EH (cell line): Measurements from ENCODE around the gene ATP2C1.
"Not testable (repeated sequence)": the region's sequence is repeated elsewhere in the genome, so short reads cannot be mapped to it uniquely, and the experiment has no call there.

Source experiments
- DNase-seq: peaks from one replicate; pipeline ENCODE4 v3.0.0-alpha.2; 2015; ENCODE audit warnings: low read depth

Gene ATP2C1

DNA sequence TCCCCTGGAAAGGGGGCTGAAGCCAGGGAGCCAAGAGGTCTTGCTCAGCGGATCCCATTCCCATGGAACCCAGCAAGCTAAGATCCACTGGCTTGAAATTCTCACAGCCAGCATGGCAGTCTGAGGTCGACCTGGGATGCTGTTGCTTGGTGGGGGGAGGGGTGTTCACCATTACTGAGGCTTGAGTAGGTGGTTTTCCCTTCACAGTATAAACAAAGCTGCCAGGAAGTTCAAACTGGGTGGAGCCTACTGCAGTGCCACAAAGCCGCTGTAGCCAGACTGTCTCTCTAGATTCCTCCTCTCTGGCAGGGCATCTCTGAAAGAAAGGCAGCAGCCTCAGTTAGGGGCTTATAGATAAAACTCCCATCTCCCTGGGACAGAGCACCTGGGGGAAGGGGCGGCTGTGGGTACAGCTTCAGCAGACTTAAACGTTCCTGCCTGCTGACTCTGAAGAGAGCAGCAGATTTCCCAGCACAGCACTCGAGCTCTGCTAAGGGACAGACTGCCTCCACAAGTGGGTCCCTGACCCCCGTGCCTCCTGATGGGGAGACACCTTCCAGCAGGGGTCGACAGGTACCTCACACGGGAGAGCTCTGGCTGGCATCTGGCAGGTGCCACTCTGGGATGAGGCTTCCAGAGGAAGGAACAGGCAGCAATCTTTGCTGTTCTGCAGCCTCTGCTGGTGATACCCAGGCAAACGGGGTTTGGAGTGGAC is 148.5 kb downstream of the ATP2C1 start:
- not testable (repeated sequence) for DNase-seq

DNA sequence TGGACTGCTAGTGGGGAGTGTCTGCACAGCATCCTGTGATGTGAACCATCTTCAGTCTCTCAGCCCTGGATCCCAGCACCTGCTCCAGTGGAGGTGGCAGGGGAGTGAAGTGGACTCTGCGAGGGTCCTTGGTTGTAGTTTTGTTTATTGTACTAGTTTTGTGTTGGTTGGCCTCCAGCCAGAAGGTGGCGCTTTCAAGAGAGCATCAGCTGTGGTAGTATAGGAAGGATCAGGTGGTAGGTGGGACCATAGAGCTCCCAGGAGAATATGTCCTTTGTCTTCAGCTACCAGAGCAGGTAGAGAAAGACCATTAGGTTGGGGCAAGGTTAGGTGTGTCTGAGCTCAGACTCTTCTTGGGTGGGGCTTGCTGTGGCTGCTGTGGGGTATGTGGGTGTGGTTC is 153.7 kb downstream of the ATP2C1 start:
- DNase-seq: no peak

DNA sequence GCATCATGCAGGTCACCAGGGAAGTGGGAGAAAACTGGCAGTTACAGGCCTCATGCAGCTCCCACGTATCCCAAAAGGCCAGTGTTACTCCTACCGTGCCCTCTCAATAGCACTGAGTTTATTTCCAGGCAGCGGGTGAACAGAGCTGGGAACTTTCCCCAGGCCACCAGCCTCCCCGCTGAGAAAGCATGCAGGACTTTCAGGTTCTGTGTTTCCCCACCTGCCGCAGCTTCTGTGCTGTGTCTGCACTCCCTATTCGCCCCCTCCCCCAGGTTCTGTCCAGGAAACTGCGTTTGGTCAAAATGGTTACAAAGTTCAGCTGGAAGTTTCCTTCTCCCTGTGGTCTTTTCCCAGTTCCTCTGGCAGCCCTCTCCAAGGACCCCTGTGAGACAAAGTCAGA is 154.1 kb downstream of the ATP2C1 start:
- no peak for DNase-seq

DNA sequence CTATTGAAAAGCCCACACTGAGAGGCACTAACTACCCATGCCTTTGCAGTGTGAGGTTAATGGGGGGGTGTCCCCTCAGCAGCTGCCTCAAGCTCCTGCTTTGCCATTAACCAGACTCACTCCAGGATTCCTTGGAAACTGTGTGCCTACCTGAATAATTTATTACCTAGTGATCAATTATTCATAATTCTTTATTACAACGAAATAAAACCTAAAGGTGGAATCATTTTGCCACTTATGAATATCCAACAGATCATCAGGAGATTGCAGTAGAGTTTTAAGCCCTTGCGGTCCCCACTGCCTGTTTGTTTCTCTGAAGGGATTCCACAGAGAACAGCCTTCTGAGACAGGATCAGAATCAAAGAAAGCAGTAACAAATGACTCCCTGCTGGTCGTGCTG is 156.1 kb downstream of the ATP2C1 start:
- DNase-seq: no peak

DNA sequence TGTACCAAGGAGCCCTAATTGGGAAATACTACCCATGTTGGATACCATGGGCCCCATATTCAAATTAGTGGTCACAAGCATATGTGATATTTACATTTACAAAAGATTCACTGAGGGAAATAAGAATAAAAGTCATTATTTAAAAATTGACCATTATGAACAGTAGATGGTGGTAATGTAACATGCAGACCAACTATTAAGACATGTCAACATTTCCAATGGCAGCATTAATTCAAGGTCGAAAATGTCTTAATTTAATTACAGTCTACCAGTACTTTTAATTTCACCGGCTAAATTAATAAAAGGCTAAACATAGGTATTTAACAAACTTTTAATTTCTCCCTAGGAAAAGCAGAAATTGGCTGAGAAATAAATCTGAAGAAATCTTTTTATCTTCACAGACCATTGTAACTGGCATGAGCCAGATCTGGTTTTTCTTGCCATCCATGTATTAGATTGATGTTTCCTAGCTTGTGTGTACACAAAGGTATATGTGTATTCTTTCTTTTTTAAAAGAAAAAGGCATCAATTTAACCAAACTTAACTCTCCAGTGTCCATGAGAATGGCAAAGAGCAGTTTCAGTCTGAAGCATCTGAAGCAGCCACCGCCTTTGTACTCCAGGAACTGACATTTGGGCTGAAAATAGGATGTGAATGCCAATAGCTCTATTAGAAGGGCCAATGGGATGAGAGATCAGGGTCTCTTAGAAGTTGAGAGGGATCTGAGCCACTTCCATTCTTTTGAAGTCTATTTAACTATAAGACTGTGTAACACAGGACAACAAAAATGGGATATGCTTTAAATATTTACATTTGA is 159.4 kb downstream of the ATP2C1 start:
- DNase-seq: peak; percentile 24
